GM23248 (cell line): ENCODE measurements around the gene ZNF579. TPM values are rescaled to one million over a fixed set of nuclear protein-coding genes. Genes with fewer than 3 reads are reported as not detected.

Source experiments
- DNase-seq: peaks from one replicate; pipeline ENCODE4 v3.0.0-alpha.2; 2015
- H2AFZ ChIP-seq: fragments of 200-600 bp; sonication (generic); 2 replicates; pipeline ENCODE4 v1.6.1; 2016; ENCODE audit warnings: antibody characterized with exemption
- H3F3A ChIP-seq: fragments of 200-600 bp; sonication (generic); 2 replicates; pipeline ENCODE4 v1.6.1; 2016; ENCODE audit warnings: mild to moderate bottlenecking, antibody characterized with exemption, mixed run types; ENCODE audit not compliant: insufficient read depth
- H3K27ac ChIP-seq: fragments of 200-600 bp; sonication (generic); 2 replicates; pipeline ENCODE4 v1.5.1; 2016; ENCODE audit warnings: mild to moderate bottlenecking
- H3K27me3 ChIP-seq: fragments of 200-600 bp; sonication (generic); replicated peaks from 2 replicates; pipeline ENCODE4 v1.6.1; 2016; ENCODE audit warnings: mild to moderate bottlenecking; ENCODE audit not compliant: insufficient read depth
- H3K36me3 ChIP-seq: fragments of 200-600 bp; sonication (generic); 2 replicates; pipeline ENCODE4 v1.6.1; 2016; ENCODE audit warnings: low read depth, mild to moderate bottlenecking
- H3K4me1 ChIP-seq: fragments of 200-600 bp; sonication (generic); 2 replicates; pipeline ENCODE4 v1.6.1; 2016; ENCODE audit warnings: mild to moderate bottlenecking; ENCODE audit not compliant: insufficient read depth
- H3K4me2 ChIP-seq: fragments of 200-600 bp; sonication (generic); one replicate; pipeline ENCODE4 v1.6.1; 2016; ENCODE audit warnings: mild to moderate bottlenecking; ENCODE audit not compliant: unreplicated experiment
- H3K4me3 ChIP-seq: fragments of 200-600 bp; sonication (generic); 2 replicates; pipeline ENCODE4 v1.5.1; 2016; ENCODE audit warnings: mild to moderate bottlenecking
- H3K79me2 ChIP-seq: fragments of 200-600 bp; sonication (generic); 2 replicates; pipeline ENCODE4 v1.6.1; 2016; ENCODE audit warnings: mild to moderate bottlenecking; ENCODE audit not compliant: insufficient read depth
- H3K9ac ChIP-seq: fragments of 200-600 bp; sonication (generic); 2 replicates; pipeline ENCODE4 v1.6.1; 2016; ENCODE audit warnings: mild to moderate bottlenecking
- H3K9me2 ChIP-seq: fragments of 200-600 bp; sonication (generic); 2 replicates; pipeline ENCODE4 v1.6.1; 2016; ENCODE audit warnings: mixed run types, mild to moderate bottlenecking, moderate library complexity; ENCODE audit not compliant: insufficient read depth
- H3K9me3 ChIP-seq: fragments of 200-600 bp; sonication (generic); one replicate; pipeline ENCODE4 v1.6.1; 2017; ENCODE audit warnings: low read depth
- H4K20me1 ChIP-seq: fragments of 200-600 bp; sonication (generic); 2 replicates; pipeline ENCODE4 v1.6.0; 2016; ENCODE audit not compliant: insufficient read depth
- EZH2 ChIP-seq: fragments of 200-600 bp; sonication (generic); IDR thresholded peaks from 2 replicates; pipeline ENCODE4 v1.6.1; 2018; ENCODE audit warnings: antibody characterized with exemption, mild to moderate bottlenecking; ENCODE audit not compliant: insufficient read depth, poor library complexity, severe bottlenecking
- EZH2phosphoT487 ChIP-seq: fragments of 200-600 bp; sonication (generic); IDR thresholded peaks from 2 replicates; pipeline ENCODE4 v1.6.1; 2018; ENCODE audit warnings: antibody characterized with exemption, moderate library complexity, mild to moderate bottlenecking, low read depth; ENCODE audit not compliant: insufficient read depth
- WGBS, 2 experiments: methylation state at CpG; one replicate each; pipeline ENCODE4 v1.1.6; 2015 to 2017; ENCODE audit warnings: low lambda C conversion rate in 2 of 2, low coverage in 1 of 2; ENCODE audit errors: missing lambda C conversion rate in 2 of 2; 5-methylcytosine and 5-hydroxymethylcytosine counted together
- in situ Hi-C: fragments of 300-500 bp; cut with MboI; formaldehyde crosslinking; loops from 2 replicates; pipeline ENCODE4 v1.15.0; 2020
- polyA plus RNA-seq: library from polyadenylated mRNA; unstranded; fragments of >200 nt; fragmentation: Nextera tagmentation; extraction: Ambion mirVana; gene quantifications from 2 replicates; pipeline ENCODE4 v1.2.1, GENCODE V29; 2016
- total RNA-seq: library from RNA; depleted of rRNA; stranded (reverse); fragments of >200 nt; shearing (Covaris generic); gene quantifications from 2 replicates; pipeline ENCODE4 v1.2.3, GENCODE V29; 2014

The ZNF579 gene
- total and polyA plus RNA-seq, 2 experiments from 2014 or later: 1.8 to 7.9 TPM

DNA sequence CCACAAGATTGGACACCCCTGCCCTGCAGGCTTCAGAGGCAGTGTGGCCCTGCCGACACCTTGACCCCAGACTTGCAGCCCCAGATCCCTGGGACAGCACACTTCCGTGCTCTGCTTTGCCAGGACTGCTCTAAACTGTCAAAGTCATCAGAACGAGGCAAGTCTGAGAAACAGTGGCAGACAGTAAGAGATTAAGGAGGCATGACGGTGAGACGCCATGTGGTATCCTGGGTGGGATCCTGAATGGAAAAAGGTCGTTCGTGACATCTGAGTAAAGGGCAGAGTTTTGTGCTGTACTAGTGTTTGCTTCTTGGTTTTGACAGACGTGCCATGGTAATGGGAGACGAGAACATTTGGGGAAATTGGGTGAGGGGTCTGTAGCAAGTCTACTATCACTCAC, 13.8 kb downstream of the ZNF579 start:
- H3K4me3 ChIP-seq: no peak overlapping the region
- H3K36me3 ChIP-seq: no peaks in the 10 kb centered on the region
- in situ Hi-C loops: no loop called here
- H3K27ac ChIP-seq: no peak overlapping the region
- no peaks in the 10 kb centered on the region; the same call in 1 of the 2 replicates for H3K27me3 ChIP-seq
- TF ChIP-seq EZH2phosphoT487 (no peak), EZH2 (no peak)
- WGBS, 2 experiments: 26% methylated on average over 9 of the region's 9 CpGs
- H4K20me1 ChIP-seq: no peaks in the 10 kb centered on the region
- no peaks in the 10 kb centered on the region for H3K9me2 ChIP-seq
- no peaks in the 10 kb centered on the region for H3F3A ChIP-seq
- no peak overlapping the region for H3K9ac ChIP-seq
- H3K79me2 ChIP-seq: no peaks in the 10 kb centered on the region
- no peak for DNase-seq
- H2AFZ ChIP-seq: no peak overlapping the region
- H3K4me2 ChIP-seq: no peak overlapping the region
- no peaks in the 10 kb centered on the region for H3K9me3 ChIP-seq
- H3K4me1 ChIP-seq: no peaks in the 10 kb centered on the region

DNA sequence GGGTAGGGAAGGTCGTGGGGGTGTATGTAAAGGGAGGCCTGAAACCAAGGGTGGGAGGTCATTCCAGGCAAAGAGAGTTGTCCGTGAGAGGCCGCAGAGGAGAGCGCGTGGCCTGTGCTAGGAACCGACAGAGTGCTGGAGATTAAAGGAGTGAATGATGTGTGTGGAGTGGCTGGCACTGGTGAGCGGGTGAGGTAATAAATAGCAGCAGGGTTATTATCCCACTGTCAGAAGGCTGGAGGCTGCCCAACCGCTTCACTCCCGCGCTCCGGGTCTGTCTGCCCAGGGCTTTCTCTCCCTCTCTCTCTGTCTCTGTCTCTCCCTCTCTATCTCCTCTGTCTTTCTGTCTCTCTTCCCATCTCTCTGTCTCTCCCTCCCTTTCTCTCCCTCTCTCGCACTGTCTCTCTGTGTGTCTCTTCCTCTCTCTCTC, 17.4 kb downstream of the ZNF579 start:
- H3K4me1 ChIP-seq: no peaks in the 10 kb centered on the region
- no peak overlapping the region for H3K4me2 ChIP-seq
- H3K36me3 ChIP-seq: no peaks in the 10 kb centered on the region
- no peak overlapping the region for H2AFZ ChIP-seq
- no peaks in the 10 kb centered on the region for H3K9me2 ChIP-seq
- H4K20me1 ChIP-seq: no peaks in the 10 kb centered on the region
- no peak overlapping the region for H3K4me3 ChIP-seq
- H3K79me2 ChIP-seq: no peaks in the 10 kb centered on the region
- DNase-seq: peak; percentile 60
- no peaks in the 10 kb centered on the region for H3K9me3 ChIP-seq
- H3K27me3 ChIP-seq: no peaks in the 10 kb centered on the region; the same call in 1 of the 2 replicates
- in situ Hi-C loops: no loop called here
- TF ChIP-seq EZH2 (no peak), EZH2phosphoT487 (no peak)
- H3K27ac ChIP-seq: no peak overlapping the region
- no peaks in the 10 kb centered on the region for H3F3A ChIP-seq
- no peak overlapping the region for H3K9ac ChIP-seq
- 14 to 15% methylated on average over 8 to 12 of the region's 12 CpGs for WGBS, 2 experiments

- H3K4me1 ChIP-seq: no peaks in the 10 kb centered on the region
- no peak overlapping the region for H3K9ac ChIP-seq
- H3K27ac ChIP-seq: no peak overlapping the region
- H3K9me2 ChIP-seq: no peaks in the 10 kb centered on the region
- no peaks in the 10 kb centered on the region for H3K36me3 ChIP-seq
- H3K9me3 ChIP-seq: no peaks in the 10 kb centered on the region
- WGBS, 2 experiments: 51 to 59% methylated on average over 8 to 9 of the region's 9 CpGs
- no peak overlapping the region for H2AFZ ChIP-seq
- H3K79me2 ChIP-seq: no peaks in the 10 kb centered on the region
- H4K20me1 ChIP-seq: no peaks in the 10 kb centered on the region
- H3F3A ChIP-seq: no peaks in the 10 kb centered on the region
- in situ Hi-C loops: no loop called here
- TF ChIP-seq EZH2phosphoT487 (no peak), EZH2 (no peak)
- no peaks in the 10 kb centered on the region; the same call in 1 of the 2 replicates for H3K27me3 ChIP-seq
- H3K4me2 ChIP-seq: no peak overlapping the region
- DNase-seq: no peak
- no peak overlapping the region for H3K4me3 ChIP-seq
Measured at GRCh38 chr19:55559684-55560083, 21.0 kb downstream of the ZNF579 start.

DNA sequence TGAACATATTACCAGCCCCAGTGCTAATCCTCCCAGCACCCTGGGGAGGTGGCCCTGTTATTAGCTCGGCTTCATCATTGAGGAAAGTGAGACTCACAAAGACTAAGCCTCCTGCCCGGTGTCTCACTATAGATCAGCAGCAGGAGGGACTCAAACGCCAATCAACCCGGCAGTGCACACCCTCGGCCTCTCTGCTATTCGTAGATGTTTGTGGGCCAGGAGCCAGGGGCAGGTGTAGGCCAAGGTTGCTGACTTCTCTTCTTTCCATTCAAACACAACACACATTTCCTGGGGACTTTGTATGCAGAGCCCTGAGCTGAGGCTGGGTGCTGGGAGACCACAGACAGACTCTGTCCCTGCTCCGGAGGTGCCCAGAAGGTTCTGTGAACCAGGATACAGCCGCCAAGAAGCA, 25.9 kb downstream of the ZNF579 start:
- Histone ChIP-seq H3K4me3 (no peak overlapping the region), H3K36me3 (no peaks in the 10 kb centered on the region), H3F3A (peaks cover 3% of the 10 kb centered on the region; the same call in 1 of the 2 replicates), H4K20me1 (no peaks in the 10 kb centered on the region), H3K27ac (no peak overlapping the region), H3K9ac (no peak overlapping the region), H3K27me3 (no peaks in the 10 kb centered on the region), H3K79me2 (no peaks in the 10 kb centered on the region), H3K4me1 (peaks cover 5% of the 10 kb centered on the region; the same call in 1 of the 2 replicates), H3K9me3 (no peaks in the 10 kb centered on the region), H3K4me2 (no peak overlapping the region), H3K9me2 (no peaks in the 10 kb centered on the region), H2AFZ (no peak overlapping the region)
- in situ Hi-C loops: no loop called here
- WGBS, 2 experiments: 59 to 61% methylated on average over 8 of the region's 8 CpGs
- TF ChIP-seq EZH2phosphoT487 (no peak), EZH2 (no peak)
- DNase-seq: no peak

DNA sequence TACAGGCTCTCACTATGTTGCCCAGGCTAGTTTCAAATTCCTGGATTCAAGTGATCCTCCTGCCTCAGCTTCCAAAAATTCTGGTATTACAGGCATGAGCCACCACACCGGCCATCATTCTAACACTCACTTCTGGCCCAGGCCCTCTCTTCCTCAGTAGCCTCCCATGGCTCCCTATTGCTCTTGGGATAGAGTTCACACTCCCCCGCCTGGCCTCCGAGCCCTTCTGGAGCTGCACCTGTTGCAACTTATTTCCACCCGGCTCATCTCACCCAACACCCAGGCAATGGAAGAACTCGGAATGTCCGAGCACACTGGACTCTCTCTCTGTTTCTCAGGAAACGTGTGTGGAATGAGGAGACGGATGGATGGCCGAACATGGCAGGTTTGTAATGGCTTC, 26.3 kb downstream of the ZNF579 start:
- Histone ChIP-seq H3K36me3 (no peaks in the 10 kb centered on the region), H4K20me1 (no peaks in the 10 kb centered on the region), H2AFZ (no peak overlapping the region), H3K27me3 (no peaks in the 10 kb centered on the region), H3K4me1 (peaks cover 5% of the 10 kb centered on the region; the same call in 1 of the 2 replicates), H3K4me3 (no peak overlapping the region), H3K9me3 (no peaks in the 10 kb centered on the region), H3K9ac (no peak overlapping the region), H3K27ac (no peak overlapping the region), H3K79me2 (no peaks in the 10 kb centered on the region), H3K9me2 (no peaks in the 10 kb centered on the region), H3K4me2 (no peak overlapping the region), H3F3A (peaks cover 3% of the 10 kb centered on the region; the same call in 1 of the 2 replicates)
- WGBS, 2 experiments: 67% methylated on average over 9 of the region's 9 CpGs
- TF ChIP-seq EZH2 (no peak), EZH2phosphoT487 (no peak)
- no peak for DNase-seq
- in situ Hi-C loops: no loop called here
